GM21576 (cell line): ENCODE measurements around the gene MAGI1.
A peak's percentile ranks its signal among the peaks of the same experiment; 100 is the strongest.

Source experiments
- ATAC-seq: cut with Tn5 transposase; IDR thresholded peaks from one replicate; pipeline ENCODE4 v1.9.1; 2021; ENCODE audit warnings: mild to moderate bottlenecking, moderate library complexity; ENCODE audit not compliant: unreplicated experiment

Gene MAGI1

DNA sequence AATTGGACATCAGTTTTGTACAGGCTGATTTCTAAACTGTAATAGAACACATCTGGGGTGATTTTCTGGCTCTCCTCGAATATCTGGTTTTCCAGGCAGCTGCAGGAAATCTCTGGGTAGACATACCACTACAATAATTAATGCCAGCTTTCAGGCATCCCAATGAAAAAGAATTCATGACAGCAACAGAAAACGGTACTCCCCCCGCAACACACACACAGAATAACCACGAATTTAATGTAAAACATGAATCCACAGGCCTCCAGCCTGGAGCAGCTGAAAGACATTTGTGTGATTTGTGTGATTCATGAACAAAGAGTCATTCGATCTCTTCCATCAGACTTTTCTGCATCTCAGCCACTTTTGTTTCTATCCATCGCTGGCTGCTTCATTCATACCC is 262.2 kb downstream of the MAGI1 start:
- no peak for ATAC-seq

DNA sequence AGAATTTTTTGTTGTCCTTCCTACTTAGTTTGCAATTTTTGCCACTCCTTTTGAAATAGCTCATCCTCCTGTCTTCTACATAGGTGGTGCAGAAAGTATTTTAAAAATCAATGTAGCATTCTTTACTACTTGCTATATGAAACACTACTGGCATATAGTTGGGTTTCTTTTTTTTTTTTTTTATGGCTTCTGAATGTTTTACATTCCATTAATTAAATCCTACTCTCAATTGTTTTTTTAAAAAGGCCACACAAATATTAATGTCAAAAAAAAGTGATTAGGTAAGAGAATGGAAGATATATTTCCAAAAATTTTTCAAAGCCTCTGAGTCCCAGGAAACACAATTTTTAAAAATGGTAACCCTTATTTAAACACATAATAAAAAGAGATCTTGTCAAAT is 262.6 kb downstream of the MAGI1 start:
- ATAC-seq = no peak

DNA sequence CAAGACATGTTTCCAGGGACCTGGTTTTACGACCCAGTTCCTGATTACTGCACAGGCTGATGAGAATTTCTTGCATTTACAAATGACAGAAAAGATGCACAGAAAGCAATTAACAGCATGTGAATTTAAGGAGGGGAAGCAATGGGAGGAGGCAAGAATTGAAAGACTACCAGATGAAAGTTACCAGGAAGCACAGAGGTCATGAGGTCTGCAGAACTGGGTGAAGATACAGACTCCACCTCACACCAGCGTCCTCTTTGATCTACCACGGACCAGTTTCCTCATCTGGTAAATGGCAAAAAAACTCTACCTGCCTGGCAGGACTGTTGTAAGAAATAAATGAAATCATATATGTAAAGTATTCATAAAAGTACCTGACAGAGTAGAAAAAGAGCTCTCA is 266.0 kb downstream of the MAGI1 start:
- ATAC-seq = no peak

DNA sequence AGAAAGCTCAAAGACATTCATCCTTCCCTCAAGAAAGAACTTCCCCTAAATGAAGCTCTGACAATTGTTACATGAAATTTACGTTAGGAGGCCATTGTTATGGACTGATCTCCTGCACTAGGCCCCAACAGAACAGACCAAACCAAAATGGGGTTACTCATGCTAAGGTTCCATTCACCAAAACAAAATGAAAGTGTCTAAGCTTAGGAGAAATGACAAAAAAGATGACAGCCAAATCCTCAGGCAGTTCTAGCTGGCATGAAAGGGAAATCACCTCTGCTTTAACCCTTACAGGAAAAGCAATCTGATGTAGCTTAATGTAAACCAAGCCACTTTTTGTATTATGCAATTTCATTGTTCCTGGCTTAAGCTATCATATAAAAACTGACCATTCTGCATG is 271.2 kb downstream of the MAGI1 start:
- no peak for ATAC-seq

DNA sequence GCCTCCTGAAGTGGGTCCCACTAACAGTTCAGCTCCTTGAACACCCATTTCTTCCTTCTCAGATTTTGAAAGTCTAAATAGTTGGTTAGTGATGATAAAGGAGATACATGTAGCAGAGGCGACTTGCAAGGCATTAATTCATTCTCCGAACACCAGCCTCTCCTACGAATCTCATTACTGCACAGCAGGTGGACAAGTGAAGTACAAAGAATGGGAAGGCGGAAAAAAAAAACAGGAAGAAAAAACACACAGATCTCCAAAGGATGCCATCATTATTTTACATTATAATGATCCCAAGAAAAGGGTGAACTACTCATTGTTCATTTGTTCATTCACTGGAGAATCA is 276.5 kb downstream of the MAGI1 start:
- ATAC-seq = no peak

DNA sequence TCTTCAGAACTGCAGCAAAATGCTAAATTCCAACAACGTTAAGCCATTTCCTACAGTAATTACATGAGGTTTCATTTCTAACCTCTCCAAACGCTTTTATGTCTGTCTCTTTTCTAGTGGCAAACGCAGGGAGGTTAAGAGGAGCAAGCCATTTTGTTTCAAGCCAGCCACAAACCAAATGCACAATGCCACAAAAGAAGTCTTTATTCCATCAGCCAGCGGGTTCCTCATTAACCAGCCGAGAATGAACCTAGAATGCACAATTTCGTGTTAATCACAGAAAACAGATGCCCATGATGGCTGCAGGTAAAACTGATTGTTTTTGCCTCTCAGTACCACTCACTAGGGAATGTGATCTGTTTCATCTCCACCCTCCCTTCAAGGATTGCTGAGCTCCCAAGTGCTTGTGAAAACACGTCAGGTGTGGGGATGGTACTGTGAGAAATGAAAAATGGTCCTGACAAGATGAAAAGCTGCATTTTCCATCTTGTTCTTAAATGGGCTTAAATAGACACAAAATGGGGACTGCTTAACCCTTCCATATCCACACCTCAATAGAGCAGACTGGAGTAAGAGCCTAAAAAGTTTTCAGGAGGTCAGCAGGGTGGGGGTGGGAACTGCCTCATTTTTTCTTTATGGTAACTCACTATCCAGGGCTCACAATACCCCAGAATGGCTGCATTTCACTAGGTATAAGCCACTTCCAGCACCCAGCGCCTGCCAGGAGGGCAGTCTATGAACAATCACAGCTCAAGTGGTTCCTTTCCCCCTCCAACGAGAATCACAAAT is 277.1 kb downstream of the MAGI1 start:
- no peak for ATAC-seq

DNA sequence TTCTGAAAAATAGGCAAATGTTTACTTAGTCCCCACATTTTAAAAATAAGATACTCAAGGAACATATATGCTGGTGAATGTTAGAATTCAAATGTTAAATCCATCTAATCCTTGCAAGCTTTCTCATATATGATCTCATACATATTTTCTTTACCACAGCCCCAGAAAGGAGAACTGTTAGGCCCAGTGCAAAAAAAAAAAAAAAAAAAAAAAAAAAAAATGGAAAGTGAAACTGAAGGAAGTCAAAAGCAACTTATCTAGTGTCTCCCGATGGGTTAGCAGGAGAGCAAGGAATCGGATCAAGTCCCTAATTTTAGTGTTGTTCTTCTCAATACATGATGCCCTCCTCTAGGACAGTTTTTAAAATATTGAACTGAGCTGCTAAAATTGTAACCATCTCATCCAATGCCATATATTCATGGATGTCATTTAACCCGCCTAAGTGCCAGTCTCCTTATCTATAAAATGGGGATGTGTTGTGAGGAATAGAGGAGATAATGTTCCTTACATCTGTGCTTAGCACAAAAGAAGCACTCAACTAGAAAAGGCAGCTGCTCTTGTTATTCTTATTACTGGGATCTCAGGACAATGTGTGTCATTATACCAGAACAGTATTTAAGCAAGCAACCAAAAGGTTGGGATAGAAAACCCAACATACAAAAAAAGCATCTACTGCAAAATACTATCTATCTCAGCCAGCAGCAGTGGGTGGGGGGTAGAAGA is 279.7 kb downstream of the MAGI1 start:
- ATAC-seq = no peak

DNA sequence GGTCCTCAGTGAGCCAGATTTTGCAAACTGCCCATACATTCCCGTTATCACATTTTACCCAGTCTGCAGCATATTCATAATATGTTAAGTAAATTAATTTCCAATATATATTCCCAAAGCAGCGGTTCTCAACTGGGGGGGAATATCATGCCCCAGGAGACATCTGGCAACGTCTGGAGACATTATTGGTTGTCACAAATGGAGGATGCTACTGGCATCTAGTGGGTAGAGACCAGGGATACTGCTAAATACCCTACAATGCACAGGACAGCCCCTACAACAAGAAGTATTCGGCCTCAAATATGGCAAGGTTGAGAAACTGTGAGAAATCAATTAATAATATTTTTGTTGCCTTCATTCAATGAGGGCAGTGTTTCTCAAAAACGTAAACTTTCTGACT is 280.3 kb downstream of the MAGI1 start:
- ATAC-seq = no peak

DNA sequence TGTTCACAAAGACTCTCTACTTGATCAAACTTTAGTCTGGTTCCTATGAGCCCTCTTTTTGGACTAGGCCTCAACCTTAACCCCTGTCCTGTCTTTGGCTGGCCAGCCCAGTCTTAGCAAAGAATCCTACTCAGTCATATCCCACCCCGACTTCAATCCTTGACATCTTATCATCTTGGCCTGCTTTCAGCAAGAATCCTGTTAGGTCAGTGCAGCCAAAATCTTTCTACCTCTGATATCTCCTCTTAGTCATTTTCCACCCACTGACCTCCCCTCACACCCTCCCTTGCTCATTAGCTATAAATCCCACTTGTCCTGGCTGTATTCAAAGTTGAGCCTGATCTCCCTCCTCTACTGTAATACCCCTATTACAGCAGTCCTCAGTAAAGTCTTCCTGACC is 286.1 kb downstream of the MAGI1 start:
- ATAC-seq = no peak

DNA sequence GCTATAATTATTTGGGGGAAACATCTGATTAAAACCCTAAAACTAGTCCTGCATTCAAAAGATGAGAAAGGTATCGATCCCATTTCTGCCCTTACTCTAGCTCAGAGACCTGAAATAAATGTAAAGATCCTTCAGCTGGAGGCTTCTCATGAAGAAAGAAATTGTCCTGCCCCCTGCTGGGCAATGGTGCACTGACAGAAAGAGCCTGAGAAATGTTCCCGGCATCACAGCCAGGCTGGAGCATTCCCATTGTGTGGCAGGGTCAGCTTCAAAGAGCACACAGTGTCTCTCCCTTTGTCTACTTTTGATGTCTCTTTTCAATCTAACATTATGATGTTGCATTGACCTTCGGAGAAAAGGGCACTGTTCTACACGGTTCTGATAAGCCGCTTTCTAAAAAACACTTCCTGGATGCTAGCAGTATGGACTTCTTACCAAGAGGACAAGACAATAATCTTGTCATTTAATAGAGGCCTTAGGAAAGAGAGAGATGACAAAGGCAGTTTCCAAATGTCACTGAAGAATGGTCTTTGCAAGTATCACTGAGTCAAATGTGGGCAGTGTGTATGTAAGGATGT is 287.5 kb downstream of the MAGI1 start:
- no peak for ATAC-seq

DNA sequence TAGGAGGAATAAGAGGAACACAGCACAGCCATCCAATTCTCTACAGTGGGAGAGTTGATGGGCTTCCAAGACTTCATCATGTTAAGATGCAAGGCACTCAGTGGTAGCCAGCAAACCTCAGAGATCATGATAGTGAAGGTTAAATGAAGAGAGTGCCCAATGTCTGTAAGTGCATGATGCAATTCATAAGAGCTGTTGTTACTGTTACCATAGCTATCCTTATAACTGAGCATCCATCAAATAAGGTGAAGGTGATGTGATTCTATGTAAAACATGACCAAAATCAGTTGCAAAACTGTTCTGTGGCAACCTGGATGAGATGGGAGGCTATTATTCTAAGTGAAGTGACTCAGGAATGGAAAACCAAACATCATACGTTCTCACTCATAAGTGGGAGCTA is 289.7 kb downstream of the MAGI1 start:
- no peak for ATAC-seq

DNA sequence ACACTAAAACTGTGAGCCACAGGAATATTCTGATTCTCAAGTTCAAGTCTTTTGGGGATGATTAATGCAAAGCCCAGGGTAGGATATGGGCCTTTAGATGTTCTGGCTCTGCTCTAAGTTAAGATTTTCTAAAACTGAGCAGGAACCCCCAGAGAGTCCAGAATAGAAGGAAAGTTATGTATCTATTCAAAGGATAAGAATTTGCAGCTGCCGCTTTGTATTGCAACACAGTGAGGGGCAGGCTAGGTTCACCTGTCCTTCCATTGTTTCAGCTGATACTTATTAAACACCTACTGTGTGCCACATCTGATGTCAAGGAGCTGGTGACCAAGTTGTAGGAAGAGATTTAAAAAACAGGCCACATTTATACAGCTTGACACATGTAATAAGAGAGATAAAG is 290.4 kb downstream of the MAGI1 start:
- ATAC-seq = no peak

DNA sequence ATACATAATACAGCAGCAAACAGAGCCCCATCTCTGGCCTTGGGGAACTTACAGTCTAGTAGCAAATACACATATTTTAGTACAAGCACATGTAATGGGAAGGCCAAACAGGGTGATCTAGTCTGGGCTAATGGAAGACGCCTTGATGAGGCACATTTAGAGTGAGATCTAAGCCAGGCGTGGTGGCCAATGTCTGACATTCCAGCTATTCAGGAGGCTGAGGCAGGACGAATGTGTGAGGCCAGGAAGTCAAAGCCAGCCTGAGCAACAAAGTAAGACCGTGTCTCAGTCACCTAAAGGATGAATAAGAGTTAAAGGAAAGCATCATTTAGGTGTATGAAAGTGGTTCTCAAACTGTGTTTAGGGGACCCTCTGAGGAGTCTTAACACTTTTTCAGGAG is 291.9 kb downstream of the MAGI1 start:
- no peak for ATAC-seq

DNA sequence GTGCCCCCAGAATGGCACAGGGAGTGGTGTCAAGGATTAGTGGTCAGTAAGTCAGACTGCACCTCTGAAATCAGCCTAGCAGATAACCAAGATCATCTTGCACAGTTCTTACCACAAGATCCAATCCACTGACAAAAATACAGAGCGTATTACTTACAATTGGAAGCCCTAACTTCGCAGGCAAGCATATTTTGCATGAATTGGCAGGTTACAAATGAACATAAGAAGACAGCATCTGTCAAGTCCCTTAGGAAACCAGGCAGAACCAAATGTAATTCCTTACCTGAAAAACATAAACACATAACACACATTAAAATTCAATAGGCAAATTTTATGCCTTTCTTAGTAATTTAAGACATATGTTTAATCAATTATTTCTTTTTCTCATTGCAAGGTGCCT is 293.4 kb downstream of the MAGI1 start:
- ATAC-seq = no peak

DNA sequence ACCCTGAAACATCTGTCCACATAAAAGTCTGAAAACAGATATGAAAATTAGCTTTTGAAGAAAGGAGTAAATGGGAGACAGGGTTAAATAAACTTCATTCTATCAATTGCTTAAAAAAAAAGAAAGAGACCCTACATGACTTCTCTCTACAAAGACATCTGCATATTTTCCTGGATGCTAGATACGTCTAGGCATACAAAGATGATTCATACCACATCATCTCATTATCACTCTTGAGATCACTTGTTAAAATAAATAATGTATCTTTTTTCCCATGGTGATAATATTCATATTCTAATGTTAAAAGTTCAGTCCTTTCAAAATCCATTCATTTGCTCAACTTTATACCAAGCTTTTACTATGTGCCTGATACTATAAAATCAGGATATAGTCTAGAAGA is 295.8 kb downstream of the MAGI1 start:
- ATAC-seq = no peak

DNA sequence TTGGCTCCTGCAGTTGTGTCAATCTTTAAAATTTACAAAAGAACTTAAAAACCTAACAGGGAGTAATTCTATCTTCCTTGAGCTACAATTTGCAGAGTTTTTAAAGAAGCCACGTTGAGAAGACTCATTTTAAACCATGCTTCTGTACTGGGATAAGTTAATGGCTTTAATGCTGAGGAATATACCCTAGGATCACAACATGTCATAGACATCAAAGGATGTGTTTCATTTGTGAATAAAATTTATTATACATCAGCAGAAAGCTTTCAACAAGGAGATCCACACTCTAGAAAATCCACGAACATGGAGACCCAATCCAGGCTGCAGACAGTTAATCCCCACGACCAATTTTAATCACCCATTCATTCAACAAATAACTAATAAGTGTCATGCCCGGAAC is 297.2 kb downstream of the MAGI1 start:
- ATAC-seq = no peak

DNA sequence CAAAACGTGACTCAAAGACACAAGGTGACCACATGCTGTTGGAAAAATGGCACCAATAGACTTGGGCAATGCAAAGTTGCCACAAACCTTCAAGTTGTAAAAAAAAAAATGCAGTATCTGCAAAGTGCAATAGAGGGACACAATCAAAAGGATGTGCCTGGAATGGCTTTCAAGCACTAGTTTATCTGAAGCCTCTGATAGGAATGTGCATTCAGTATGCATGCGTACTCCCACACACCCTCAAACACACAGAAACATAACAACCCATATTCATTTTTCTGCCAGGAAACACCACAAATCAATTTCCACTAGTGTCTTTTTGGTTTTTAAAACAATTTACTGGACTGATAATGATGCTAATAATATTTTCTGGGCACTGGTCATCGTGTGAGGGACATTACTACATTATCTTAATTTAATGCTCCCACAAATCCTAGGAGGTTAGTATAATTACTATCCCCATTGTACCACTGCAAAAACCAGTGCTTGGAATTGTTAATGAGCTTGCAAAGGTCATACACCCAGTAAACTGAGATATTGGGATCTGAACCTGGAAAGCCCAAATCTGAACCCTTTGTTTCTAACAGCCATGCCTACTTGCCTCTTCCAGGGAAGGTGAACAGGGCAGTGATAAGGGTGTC is 298.7 kb downstream of the MAGI1 start:
- ATAC-seq = no peak

DNA sequence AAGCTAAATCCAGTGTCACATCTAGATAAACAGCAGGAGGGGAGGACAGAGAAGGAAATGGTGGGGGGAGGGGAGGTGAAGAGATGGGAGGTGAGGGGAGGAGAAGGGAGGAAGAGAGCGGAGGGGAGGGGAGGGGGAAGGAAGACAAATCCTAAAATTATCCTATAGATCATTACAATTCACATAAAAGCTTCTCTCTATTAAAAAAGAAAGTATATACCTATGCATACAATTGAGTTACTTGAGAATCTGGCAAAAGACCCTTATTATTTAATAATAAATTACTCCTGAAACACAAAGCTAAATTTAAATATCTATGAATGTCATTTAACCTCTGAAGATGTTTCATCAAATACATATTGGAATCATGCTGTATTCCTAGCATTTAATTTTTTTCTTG is 303.9 kb downstream of the MAGI1 start:
- ATAC-seq = no peak

DNA sequence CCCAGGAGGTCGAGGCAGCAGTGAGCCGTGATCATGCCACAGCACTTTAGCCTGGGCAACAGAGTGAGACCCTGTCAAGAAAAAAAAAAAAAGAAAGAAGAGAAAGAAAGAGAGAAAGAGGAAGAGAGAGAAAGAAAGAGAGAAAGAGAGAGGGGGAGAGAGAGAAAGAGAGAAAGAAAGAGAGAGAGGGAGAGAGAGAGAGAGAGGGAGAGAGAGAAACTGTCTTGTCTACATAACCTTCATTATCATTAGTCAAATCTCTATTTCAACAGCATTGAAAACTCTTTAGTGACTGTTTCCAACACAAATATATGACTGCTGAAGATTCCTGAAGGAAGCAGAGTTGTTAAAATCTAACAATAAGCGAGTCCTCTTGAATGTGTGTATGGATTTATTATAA is 304.3 kb downstream of the MAGI1 start:
- no peak for ATAC-seq

DNA sequence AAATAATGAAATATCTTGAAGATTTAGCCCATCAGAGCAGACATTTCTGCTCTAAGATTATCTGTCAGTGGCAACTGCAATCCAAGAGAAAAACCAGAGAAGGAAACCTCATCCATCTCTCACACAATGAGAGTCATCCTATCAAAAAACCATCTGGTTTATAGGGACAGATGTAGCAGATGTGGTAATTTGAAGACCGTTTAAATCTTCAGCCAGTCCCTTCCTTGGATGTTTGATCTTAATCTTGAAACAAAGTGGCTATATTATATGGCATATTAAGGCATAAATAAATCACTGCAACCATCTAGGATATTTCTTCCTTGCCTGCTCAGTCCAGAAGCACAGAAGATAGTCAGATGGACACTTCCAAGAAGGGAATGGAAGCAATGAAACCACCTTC is 305.3 kb downstream of the MAGI1 start:
- ATAC-seq = no peak

DNA sequence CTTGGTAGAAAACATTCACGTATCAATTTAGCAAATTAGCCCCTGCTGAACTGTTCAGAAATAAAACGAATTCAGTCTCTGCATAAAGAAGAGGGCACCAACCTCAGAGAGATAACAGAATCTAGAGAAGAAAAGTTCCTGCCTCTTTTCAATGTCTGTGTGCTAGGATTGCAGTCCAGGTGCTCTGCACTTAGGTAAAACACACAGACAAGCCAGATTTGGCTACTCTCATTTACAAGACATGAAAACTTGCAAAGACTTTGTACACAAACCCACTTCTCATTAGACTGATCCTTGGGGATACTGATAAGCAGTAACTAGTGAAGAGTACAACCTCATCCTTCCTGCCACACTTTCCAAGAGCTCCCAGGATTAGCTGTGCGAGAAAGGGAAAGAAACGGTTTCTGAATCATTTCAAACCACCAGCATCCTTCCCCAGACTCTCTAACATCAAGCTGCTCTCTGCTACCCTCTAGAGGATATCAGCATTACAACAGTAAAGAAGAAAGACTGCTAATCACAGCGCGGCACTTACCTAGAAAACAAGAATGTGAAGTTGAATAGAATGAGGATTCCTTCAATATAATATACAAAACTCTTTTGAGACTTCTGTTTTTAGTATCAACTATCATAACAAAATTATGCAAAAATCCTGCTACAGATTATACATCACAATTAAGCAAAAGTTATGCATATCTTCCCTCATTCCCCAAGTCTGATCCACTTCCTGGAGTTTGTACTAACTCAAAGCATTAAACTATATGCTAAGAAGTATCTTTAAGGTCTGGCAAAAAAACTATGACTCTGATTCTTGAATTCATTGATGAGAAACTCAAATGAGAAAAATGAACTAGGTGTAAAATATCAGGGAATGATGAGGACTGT is 306.4 kb downstream of the MAGI1 start:
- ATAC-seq = peak; percentile 96
